Esophagus squamous epithelium (tissue), 4 donors: ENCODE results near the gene MPIG6B.

Experiments
- POLR2A ChIP-seq, 4 donors: fragments of 450-650 bp; IDR thresholded peaks; one replicate each; pipeline ENCODE4 v1.6.1; 2017; ENCODE audit warnings: antibody characterized with exemption in 4 of 4, mild to moderate bottlenecking in 4 of 4, moderate library complexity in 3 of 4
- TF ChIP-seq, protein P1 (sequence below), 6 experiments: fragments of 450-650 bp in 4 of 6; fragments of 200-600 bp in 2 of 6; sonication (generic) in 2 of 6; IDR thresholded peaks; one replicate each; pipeline ENCODE4 v1.5.1; 2016 to 2019; ENCODE audit warnings: antibody characterized with exemption in 6 of 6, mild to moderate bottlenecking in 4 of 6, moderate library complexity in 4 of 6

GRCh38 chr6:31725502-31726350 lies 2.6 kb downstream of the MPIG6B start:
- TF ChIP-seq, protein P1, sequence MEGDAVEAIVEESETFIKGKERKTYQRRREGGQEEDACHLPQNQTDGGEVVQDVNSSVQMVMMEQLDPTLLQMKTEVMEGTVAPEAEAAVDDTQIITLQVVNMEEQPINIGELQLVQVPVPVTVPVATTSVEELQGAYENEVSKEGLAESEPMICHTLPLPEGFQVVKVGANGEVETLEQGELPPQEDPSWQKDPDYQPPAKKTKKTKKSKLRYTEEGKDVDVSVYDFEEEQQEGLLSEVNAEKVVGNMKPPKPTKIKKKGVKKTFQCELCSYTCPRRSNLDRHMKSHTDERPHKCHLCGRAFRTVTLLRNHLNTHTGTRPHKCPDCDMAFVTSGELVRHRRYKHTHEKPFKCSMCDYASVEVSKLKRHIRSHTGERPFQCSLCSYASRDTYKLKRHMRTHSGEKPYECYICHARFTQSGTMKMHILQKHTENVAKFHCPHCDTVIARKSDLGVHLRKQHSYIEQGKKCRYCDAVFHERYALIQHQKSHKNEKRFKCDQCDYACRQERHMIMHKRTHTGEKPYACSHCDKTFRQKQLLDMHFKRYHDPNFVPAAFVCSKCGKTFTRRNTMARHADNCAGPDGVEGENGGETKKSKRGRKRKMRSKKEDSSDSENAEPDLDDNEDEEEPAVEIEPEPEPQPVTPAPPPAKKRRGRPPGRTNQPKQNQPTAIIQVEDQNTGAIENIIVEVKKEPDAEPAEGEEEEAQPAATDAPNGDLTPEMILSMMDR (IDR thresholded peaks at IDR 0.05): no peak
- TF ChIP-seq POLR2A (IDR thresholded peaks at IDR 0.05): no peak
